Measurements from ENCODE around the gene FAM193B. TPM values are rescaled to one million over a fixed set of nuclear protein-coding genes. Genes with fewer than 3 reads are reported as not detected.

Gene FAM193B
- total and polyA plus RNA-seq, 9 of the 15 experiments (the other 6 are each of a cell fraction or from before 2014, with no cell fraction given) = 4.4 to 76.4 (median 37.3) TPM

- TF ChIP-seq PURB (CRISPR knock-in tag; IDR thresholded peaks at IDR 0.05; ENCODE audit: low read depth) (no peak), NUFIP1 (IDR thresholded peaks at IDR 0.05; ENCODE audit: partially characterized antibody) (no peak), ZFP30 (CRISPR knock-in tag; IDR thresholded peaks at IDR 0.05; ENCODE audit: borderline replicate concordance) (no peak), ILK (tag; IDR thresholded peaks at IDR 0.05; ENCODE audit: borderline replicate concordance, low read depth) (no peak), NCOA1 (IDR thresholded peaks at IDR 0.05; ENCODE audit: low read depth) (peak; percentile 74), ZNF354B (CRISPR knock-in tag; IDR thresholded peaks at IDR 0.05) (no peak), HOXB6 (CRISPR knock-in tag; IDR thresholded peaks at IDR 0.05; ENCODE audit: borderline replicate concordance) (no peak), PRDM10 (IDR thresholded peaks at IDR 0.05; ENCODE audit: partially characterized antibody) (no peak), ZNF253 (CRISPR knock-in tag; conservative IDR thresholded peaks at IDR 0.05) (no peak), ZNF717 (CRISPR knock-in tag; IDR thresholded peaks at IDR 0.05) (no peak), ZFP91 (CRISPR knock-in tag; IDR thresholded peaks at IDR 0.05) (no peak), STAT6 (CRISPR knock-in tag; IDR thresholded peaks at IDR 0.05) (no peak), PPARD (CRISPR knock-in tag; IDR thresholded peaks at IDR 0.05) (no peak), GABPA (tag; conservative IDR thresholded peaks at IDR 0.05; ENCODE audit: low read depth) (peak; percentile 93), MXD1 (CRISPR knock-in tag; IDR thresholded peaks at IDR 0.05; ENCODE audit: borderline replicate concordance, poor library complexity, severe bottlenecking) (peak; percentile 70), ARID3B (CRISPR knock-in tag; IDR thresholded peaks at IDR 0.05; ENCODE audit: borderline replicate concordance) (no peak)
Observed at GRCh38 chr5:177599731-177600507, 45.6 kb upstream of the FAM193B start, which contains the start of gene B4GALT7 (continued).

All from K562 (cell line).